A673 (cell line): ENCODE results near the gene CASKIN2. TPM values are rescaled to one million over a fixed set of nuclear protein-coding genes. Genes with fewer than 3 reads are reported as not detected.

Experiments used
- BruUV-seq: library from RNA; stranded (reverse); fragments of 400-500 nt; replicated peaks from 2 replicates; lab custom pipeline; 2021; lab: Mats Ljungman, UMichigan
- CTCF ChIA-PET: fragments of 300-600 bp; sonication (Branson Sonifier 250); formaldehyde crosslinking; loops from one replicate; lab custom pipeline; 2022; ENCODE audit warnings: antibody characterized with exemption; lab: Charles Lee
- POLR2A ChIA-PET: fragments of 300-600 bp; sonication (Branson Sonifier 250); formaldehyde crosslinking; loops from one replicate; lab custom pipeline; 2022; ENCODE audit warnings: antibody characterized with exemption; ENCODE audit not compliant: low non-redundant PET; lab: Charles Lee
- DNase-seq: peaks from one replicate; pipeline ENCODE4 v3.0.0-alpha.2; 2015; ENCODE audit warnings: low spot score
- H3K27ac ChIP-seq: fragments of 200-600 bp; sonication (generic); 2 replicates; pipeline ENCODE4 v1.5.1; 2016; ENCODE audit warnings: mixed run types, low read depth, mild to moderate bottlenecking, mixed read lengths, antibody characterized with exemption, low read length; ENCODE audit not compliant: poor library complexity, severe bottlenecking
- H3K27me3 ChIP-seq: fragments of 200-600 bp; sonication (generic); replicated peaks from 2 replicates; pipeline ENCODE4 v1.6.1; 2017; ENCODE audit warnings: mixed run types, low read depth, mild to moderate bottlenecking, mixed read lengths, antibody characterized with exemption, low read length; ENCODE audit not compliant: insufficient read depth, poor library complexity
- H3K36me3 ChIP-seq: fragments of 200-600 bp; sonication (generic); 2 replicates; pipeline ENCODE4 v1.6.1; 2016; ENCODE audit warnings: mixed run types, mild to moderate bottlenecking, mixed read lengths, antibody characterized with exemption, low read length; ENCODE audit not compliant: insufficient read depth, poor library complexity, severe bottlenecking
- H3K4me1 ChIP-seq: fragments of 200-600 bp; sonication (generic); 2 replicates; pipeline ENCODE4 v1.6.1; 2017; ENCODE audit warnings: mixed run types, mild to moderate bottlenecking, mixed read lengths, antibody characterized with exemption, low read length; ENCODE audit not compliant: insufficient read depth, poor library complexity, severe bottlenecking
- H3K4me3 ChIP-seq: fragments of 200-600 bp; sonication (generic); 2 replicates; pipeline ENCODE4 v1.5.1; 2016; ENCODE audit warnings: low read depth, mixed run types, mild to moderate bottlenecking, mixed read lengths, low read length; ENCODE audit not compliant: poor library complexity, severe bottlenecking
- H3K9me3 ChIP-seq: fragments of 200-600 bp; sonication (generic); 2 replicates; pipeline ENCODE4 v1.6.1; 2016; ENCODE audit warnings: mixed run types, low read depth, mild to moderate bottlenecking, mixed read lengths, antibody characterized with exemption, low read length; ENCODE audit not compliant: poor library complexity, severe bottlenecking
- EZH2 ChIP-seq: fragments of 200-600 bp; sonication (generic); IDR thresholded peaks from 2 replicates; pipeline ENCODE4 v1.6.1; 2017; ENCODE audit warnings: borderline replicate concordance, low read depth, mild to moderate bottlenecking, mixed read lengths, antibody characterized with exemption, low read length; ENCODE audit not compliant: poor library complexity, severe bottlenecking
- intact Hi-C: fragments of 100-400 bp; cut with micrococcal nuclease; formaldehyde crosslinking; loops from one replicate; pipeline ENCODE4 v1.10.0; 2022; ENCODE audit not compliant: unreplicated experiment
- microRNA-seq: library from miRNA; unstranded; fragments of <30 nt; microRNA quantifications from one replicate; pipeline ENCODE4 v1.2.0, GENCODE V29; 2021
- total RNA-seq: library from RNA; stranded (reverse); gene quantifications from 2 replicates; pipeline ENCODE4 v1.2.3, GENCODE V29; 2021
- TF ChIP-seq, protein P1 (sequence below): fragments of 300-800, 200-600 bp; sonication (generic); conservative IDR thresholded peaks from 2 replicates; pipeline ENCODE4 v1.5.1; 2017; ENCODE audit warnings: low read depth, mild to moderate bottlenecking, antibody characterized with exemption, low read length, moderate library complexity, mixed read lengths

CASKIN2 gene
- total RNA-seq, 1 experiment from 2014 or later: 32.6 TPM

DNA sequence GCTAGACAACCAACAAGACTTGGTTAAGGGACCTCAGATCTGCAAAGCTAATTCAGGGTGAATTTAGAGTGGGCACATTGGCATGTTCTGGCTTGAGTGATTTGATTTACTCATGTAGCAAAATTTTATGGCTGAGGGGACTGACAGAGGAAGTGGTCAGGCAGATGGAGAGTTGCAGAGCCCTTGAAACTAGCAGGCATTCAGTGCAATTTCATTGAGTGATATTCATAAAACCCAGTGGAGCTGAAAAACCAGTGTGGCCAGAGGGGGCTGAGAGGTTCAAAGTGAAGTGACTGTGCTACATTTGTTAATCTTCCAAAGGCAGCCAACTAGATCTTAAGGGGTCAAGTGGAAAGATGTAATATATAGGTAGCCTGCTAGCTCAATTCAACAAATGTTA is 61.1 kb downstream of the CASKIN2 start:
- no peak for DNase-seq
- H3K4me1 ChIP-seq: peaks cover 13% of the 10 kb centered on the region
- H3K27ac ChIP-seq: no peak overlapping the region
- ChIA-PET POLR2A (no interaction called here), CTCF (no interaction called here)
- TF ChIP-seq EZH2: no peak
- TF ChIP-seq, protein P1, sequence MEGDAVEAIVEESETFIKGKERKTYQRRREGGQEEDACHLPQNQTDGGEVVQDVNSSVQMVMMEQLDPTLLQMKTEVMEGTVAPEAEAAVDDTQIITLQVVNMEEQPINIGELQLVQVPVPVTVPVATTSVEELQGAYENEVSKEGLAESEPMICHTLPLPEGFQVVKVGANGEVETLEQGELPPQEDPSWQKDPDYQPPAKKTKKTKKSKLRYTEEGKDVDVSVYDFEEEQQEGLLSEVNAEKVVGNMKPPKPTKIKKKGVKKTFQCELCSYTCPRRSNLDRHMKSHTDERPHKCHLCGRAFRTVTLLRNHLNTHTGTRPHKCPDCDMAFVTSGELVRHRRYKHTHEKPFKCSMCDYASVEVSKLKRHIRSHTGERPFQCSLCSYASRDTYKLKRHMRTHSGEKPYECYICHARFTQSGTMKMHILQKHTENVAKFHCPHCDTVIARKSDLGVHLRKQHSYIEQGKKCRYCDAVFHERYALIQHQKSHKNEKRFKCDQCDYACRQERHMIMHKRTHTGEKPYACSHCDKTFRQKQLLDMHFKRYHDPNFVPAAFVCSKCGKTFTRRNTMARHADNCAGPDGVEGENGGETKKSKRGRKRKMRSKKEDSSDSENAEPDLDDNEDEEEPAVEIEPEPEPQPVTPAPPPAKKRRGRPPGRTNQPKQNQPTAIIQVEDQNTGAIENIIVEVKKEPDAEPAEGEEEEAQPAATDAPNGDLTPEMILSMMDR: no peak
- H3K27me3 ChIP-seq: no peaks in the 10 kb centered on the region
- BruUV-seq: no TSS peak
- no peaks in the 10 kb centered on the region for H3K9me3 ChIP-seq
- no peaks in the 10 kb centered on the region for H3K36me3 ChIP-seq
- intact Hi-C loops: no loop called here
- H3K4me3 ChIP-seq: no peak overlapping the region

GRCh38 chr17:75450270-75450669 is 65.1 kb downstream of the CASKIN2 start:
- H3K27ac ChIP-seq: no peak overlapping the region
- DNase-seq: no peak
- H3K27me3 ChIP-seq: no peaks in the 10 kb centered on the region
- no peak for TF ChIP-seq EZH2
- TF ChIP-seq, protein P1: no peak
- H3K36me3 ChIP-seq: no peaks in the 10 kb centered on the region
- no TSS peak for BruUV-seq
- H3K4me1 ChIP-seq: no peaks in the 10 kb centered on the region
- intact Hi-C loops: no loop called here
- no peaks in the 10 kb centered on the region for H3K9me3 ChIP-seq
- POLR2A ChIA-PET: no interaction called here
- CTCF ChIA-PET: interaction anchor here (0.6 kb wide), 1 partner anchor 389 kb away, joined by 7 read pairs; no protein-coding TSS in a partner anchor
- H3K4me3 ChIP-seq: no peak overlapping the region

Small RNA genes lying within 50 kb of the gene (microRNA-seq; reads per million reads assigned to microRNA genes)
- not detected for gene MIR6785

Other genes starting within 250 kb of the CASKIN2 start
- gene MIF4GD, start 244.3 kb downstream of the CASKIN2 start, total RNA-seq: 14.7 and 22.4 TPM in 2 replicates
- 40.0 and 45.0 TPM in 2 replicates for gene SLC25A19, start 226.1 kb downstream of the CASKIN2 start, total RNA-seq
- gene GRB2, start 109.9 kb downstream of the CASKIN2 start, total RNA-seq: 95.2 and 101 TPM in 2 replicates
- 67.0 and 84.7 TPM in 2 replicates for gene TMEM94, start 58.9 kb downstream of the CASKIN2 start, total RNA-seq
- gene TSEN54, start 991 bp upstream of the CASKIN2 start, total RNA-seq: 36.5 and 36.6 TPM in 2 replicates
- 10.8 and 14.4 TPM in 2 replicates for gene LLGL2, start 10.2 kb upstream of the CASKIN2 start, total RNA-seq
- 9.3 and 14.7 TPM in 2 replicates for gene MYO15B, start 72.3 kb upstream of the CASKIN2 start, total RNA-seq
- gene SMIM5, start 117.9 kb upstream of the CASKIN2 start, total RNA-seq: 0.22 TPM in 1 of 2 replicates, not detected in the other
- 30.6 and 39.0 TPM in 2 replicates for gene RECQL5, start 151.6 kb upstream of the CASKIN2 start, total RNA-seq
- 98.1 and 114 TPM in 2 replicates for gene SAP30BP, start 151.8 kb upstream of the CASKIN2 start, total RNA-seq
- gene ITGB4, start 205.9 kb upstream of the CASKIN2 start, total RNA-seq: 0.95 and 2.4 TPM in 2 replicates
- gene GALK1, start 249.7 kb upstream of the CASKIN2 start, total RNA-seq: 18.3 and 29.7 TPM in 2 replicates